K562 (cell line): ENCODE measurements around the gene IGF2R. TPM values are rescaled to one million over a fixed set of nuclear protein-coding genes. Genes with fewer than 3 reads are reported as not detected.

ENCODE experiments used
- BCOR ChIP-seq: fragments of 450-650 bp; IDR thresholded peaks from 2 replicates; pipeline ENCODE4 v1.6.1; 2016
- DMBX1 ChIP-seq: fragments of 250-450 bp; sonication (Bioruptor Pico); IDR thresholded peaks from 2 replicates; pipeline ENCODE4 v1.8.0; 2022; ENCODE audit warnings: inconsistent platforms, mild to moderate bottlenecking, moderate library complexity, borderline replicate concordance
- FOXJ2 ChIP-seq: fragments of 200-800 bp; sonication (Bioruptor generic); IDR thresholded peaks from 2 replicates; pipeline ENCODE4 v1.6.1; 2016; ENCODE audit warnings: missing genetic modification characterization, missing compliant biosample characterization
- GABPB1 ChIP-seq: sonication (generic); formaldehyde crosslinking; IDR thresholded peaks from 2 replicates; pipeline ENCODE4 v1.8.0; 2022; ENCODE audit warnings: mild to moderate bottlenecking, missing genetic modification reagents
- HDAC8 ChIP-seq: fragments of 450-650 bp; IDR thresholded peaks from 2 replicates; pipeline ENCODE4 v1.6.1; 2016; ENCODE audit warnings: mild to moderate bottlenecking, missing genetic modification characterization, moderate library complexity, missing compliant biosample characterization
- HNRNPLL ChIP-seq: fragments of 200-400 bp; formaldehyde crosslinking; IDR thresholded peaks from 2 replicates; pipeline ENCODE4 v1.6.1; 2017; ENCODE audit warnings: low read length, low read depth, mild to moderate bottlenecking; ENCODE audit not compliant: poor library complexity, severe bottlenecking
- HSF4 ChIP-seq: fragments of 250-450 bp; sonication (Bioruptor Pico); IDR thresholded peaks from 2 replicates; pipeline ENCODE4 v2.1.2; 2022; ENCODE audit warnings: mild to moderate bottlenecking, moderate library complexity, borderline replicate concordance
- NFRKB ChIP-seq: fragments of 450-650 bp; IDR thresholded peaks from 2 replicates; pipeline ENCODE4 v1.6.1; 2016; ENCODE audit warnings: low read depth
- NONO ChIP-seq, 2 experiments: fragments of 200-400 bp in 1 of 2; fragments of 450-650 bp in 1 of 2; formaldehyde crosslinking in 1 of 2; IDR thresholded peaks; 2 replicates each; pipeline ENCODE4 v1.6.1; 2017; ENCODE audit warnings: low read depth in 2 of 2, mild to moderate bottlenecking in 2 of 2, moderate library complexity in 2 of 2, low read length in 1 of 2
- POLR2H ChIP-seq: IDR thresholded peaks from 2 replicates; pipeline ENCODE4 v1.6.1; 2016; ENCODE audit warnings: missing genetic modification characterization, low read depth, mild to moderate bottlenecking, control low read depth, missing compliant biosample characterization, moderate library complexity
- RCOR1 ChIP-seq, 2 experiments: IDR thresholded peaks; 2 replicates each; pipeline ENCODE4 v1.6.1; 2012; ENCODE audit warnings: low read depth in 2 of 2, low read length in 2 of 2, borderline replicate concordance in 1 of 2, improper control_type of control experiment in 1 of 2
- SIRT6 ChIP-seq: IDR thresholded peaks from one replicate; pipeline ENCODE4 v1.6.1; 2012; ENCODE audit warnings: low read depth, mild to moderate bottlenecking, control low read depth, inconsistent platforms, low read length, moderate library complexity
- ZFPM2 ChIP-seq: fragments of 250-450 bp; sonication (Bioruptor Pico); IDR thresholded peaks from 2 replicates; pipeline ENCODE4 v1.5.1; 2022; ENCODE audit warnings: mild to moderate bottlenecking
- ZNF133 ChIP-seq: fragments of 250-450 bp; sonication (Bioruptor Pico); IDR thresholded peaks from 2 replicates; pipeline ENCODE4 v1.4.0; 2020; ENCODE audit warnings: mild to moderate bottlenecking
- ZNF143 ChIP-seq: sonication (generic); formaldehyde crosslinking; IDR thresholded peaks from 2 replicates; pipeline ENCODE4 v1.9.0; 2022; ENCODE audit warnings: mild to moderate bottlenecking, missing genetic modification reagents
- polyA plus RNA-seq, 8 experiments: library from polyadenylated mRNA; depleted of rRNA in 4 of 8; stranded (reverse) in 5 of 8; unstranded in 3 of 8; fragments of >200 nt; fragmentation: Nextera tagmentation in 2 of 8; fragmentation: Illumina TruSeq in 1 of 8; extraction: Ambion mirVana in 2 of 8; extraction: Trizol in 1 of 8; gene quantifications; 2 replicates each; pipeline versions ENCODE4 v1.2.1 to v1.2.3, GENCODE V29; 2011 to 2014; ENCODE audit warnings: inconsistent platforms in 1 of 8, missing spikeins in 1 of 8
- total RNA-seq, 7 experiments: library from RNA; depleted of rRNA in 6 of 7; stranded (reverse); fragments of >200 nt in 6 of 7; fragmentation: Illumina TruSeq in 2 of 7; extraction: Trizol in 2 of 7; gene quantifications; 2 replicates each; pipeline versions ENCODE4 v1.2.1 to v1.2.3, GENCODE V29; 2011 to 2021; ENCODE audit warnings: low replicate concordance in 1 of 7
- TF ChIP-seq, protein P1 (sequence below): fragments of 250-450 bp; sonication (Bioruptor Pico); IDR thresholded peaks from 2 replicates; pipeline ENCODE4 v1.8.0; 2021; ENCODE audit warnings: moderate library complexity, mild to moderate bottlenecking, inconsistent platforms
- TF ChIP-seq, protein P2 (sequence below): sonication (generic); formaldehyde crosslinking; IDR thresholded peaks from 2 replicates; pipeline ENCODE4 v1.8.0; 2023; ENCODE audit warnings: mild to moderate bottlenecking, missing genetic modification reagents
- TF ChIP-seq, protein P3 (sequence below), 2 experiments: fragments of 450-650 bp in 1 of 2; sonication (generic) in 1 of 2; formaldehyde crosslinking; conservative IDR thresholded peaks; 2 replicates each; pipeline versions ENCODE4 v1.4.0 to v1.8.1; 2020 to 2022; ENCODE audit warnings: mild to moderate bottlenecking in 1 of 2, missing genetic modification reagents in 1 of 2
- TF ChIP-seq, protein P4 (sequence below): sonication (generic); formaldehyde crosslinking; IDR thresholded peaks from 2 replicates; pipeline ENCODE4 v1.8.1; 2023; ENCODE audit warnings: mild to moderate bottlenecking, missing genetic modification reagents
- TF ChIP-seq, protein P5 (sequence below): fragments of 450-650 bp; IDR thresholded peaks from 2 replicates; pipeline ENCODE4 v1.6.1; 2016; ENCODE audit warnings: low read depth, mild to moderate bottlenecking, moderate library complexity
- TF ChIP-seq, protein P6 (sequence below): fragments of 250-450 bp; sonication (Bioruptor Pico); IDR thresholded peaks from 2 replicates; pipeline ENCODE4 v1.9.0; 2021; ENCODE audit warnings: mild to moderate bottlenecking, inconsistent platforms

The IGF2R gene
- total and polyA plus RNA-seq, 9 of the 15 experiments (the other 6 are each of a cell fraction or from before 2014, with no cell fraction given), result 3.5 to 92.3 (median 34.5) TPM

DNA sequence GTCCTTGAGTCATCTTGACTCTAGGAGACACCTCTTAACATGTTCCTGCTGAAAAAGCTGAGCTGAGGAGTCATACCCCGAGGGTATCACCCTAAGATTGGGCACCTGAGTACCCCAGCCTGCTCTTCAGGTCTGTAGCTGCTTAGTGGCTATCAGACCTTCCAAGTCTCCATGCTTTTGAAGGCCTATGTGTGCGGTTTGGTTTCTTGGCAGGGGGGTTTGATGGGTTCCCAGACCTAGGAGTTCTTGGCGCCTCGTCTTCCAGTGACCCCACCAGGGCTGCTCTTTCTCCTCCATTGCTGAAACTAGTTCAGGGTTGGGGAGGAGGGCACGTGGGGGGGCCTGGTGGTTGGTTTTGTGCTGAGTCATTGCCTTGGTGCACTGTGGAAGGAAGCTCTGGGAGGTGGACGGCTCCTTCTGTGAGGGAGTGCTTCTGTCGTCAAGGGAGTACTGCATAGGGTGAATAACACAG is 20.1 kb downstream of the IGF2R start (continued):
- TF ChIP-seq RCOR1 (IDR thresholded peaks at IDR 0.05; ENCODE audit: borderline replicate concordance in 1 of 2, low read depth in 2 of 2, low read length in 2 of 2), result peak in 1 of 2 experiments; percentile 57; a peak in 1 of 4 replicates
- peak; percentile 63; the same call in 1 of the 2 replicates for TF ChIP-seq FOXJ2 (tag)
- TF ChIP-seq BCOR, result no peak; the same call in 1 of the 2 replicates
- no peak for TF ChIP-seq SIRT6
- no peak for TF ChIP-seq POLR2H (tag)
- TF ChIP-seq, protein P1, sequence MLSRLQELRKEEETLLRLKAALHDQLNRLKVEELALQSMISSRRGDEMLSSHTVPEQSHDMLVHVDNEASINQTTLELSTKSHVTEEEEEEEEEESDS, result no peak
- no peak for TF ChIP-seq NONO (IDR thresholded peaks at IDR 0.05; ENCODE audit: low read depth in 2 of 2, low read length in 1 of 2)
- TF ChIP-seq, protein P2, sequence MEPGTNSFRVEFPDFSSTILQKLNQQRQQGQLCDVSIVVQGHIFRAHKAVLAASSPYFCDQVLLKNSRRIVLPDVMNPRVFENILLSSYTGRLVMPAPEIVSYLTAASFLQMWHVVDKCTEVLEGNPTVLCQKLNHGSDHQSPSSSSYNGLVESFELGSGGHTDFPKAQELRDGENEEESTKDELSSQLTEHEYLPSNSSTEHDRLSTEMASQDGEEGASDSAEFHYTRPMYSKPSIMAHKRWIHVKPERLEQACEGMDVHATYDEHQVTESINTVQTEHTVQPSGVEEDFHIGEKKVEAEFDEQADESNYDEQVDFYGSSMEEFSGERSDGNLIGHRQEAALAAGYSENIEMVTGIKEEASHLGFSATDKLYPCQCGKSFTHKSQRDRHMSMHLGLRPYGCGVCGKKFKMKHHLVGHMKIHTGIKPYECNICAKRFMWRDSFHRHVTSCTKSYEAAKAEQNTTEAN (CRISPR knock-in tag), result no peak
- TF ChIP-seq GABPB1 (CRISPR knock-in tag), result no peak
- peak; percentile 33 for TF ChIP-seq DMBX1 (CRISPR knock-in tag)
- no peak; the same call in 1 of the 2 replicates for TF ChIP-seq NFRKB
- TF ChIP-seq, protein P3, sequence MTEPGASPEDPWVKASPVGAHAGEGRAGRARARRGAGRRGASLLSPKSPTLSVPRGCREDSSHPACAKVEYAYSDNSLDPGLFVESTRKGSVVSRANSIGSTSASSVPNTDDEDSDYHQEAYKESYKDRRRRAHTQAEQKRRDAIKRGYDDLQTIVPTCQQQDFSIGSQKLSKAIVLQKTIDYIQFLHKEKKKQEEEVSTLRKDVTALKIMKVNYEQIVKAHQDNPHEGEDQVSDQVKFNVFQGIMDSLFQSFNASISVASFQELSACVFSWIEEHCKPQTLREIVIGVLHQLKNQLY (CRISPR knock-in tag; conservative IDR thresholded peaks at IDR 0.05), result no peak
- TF ChIP-seq, protein P4, sequence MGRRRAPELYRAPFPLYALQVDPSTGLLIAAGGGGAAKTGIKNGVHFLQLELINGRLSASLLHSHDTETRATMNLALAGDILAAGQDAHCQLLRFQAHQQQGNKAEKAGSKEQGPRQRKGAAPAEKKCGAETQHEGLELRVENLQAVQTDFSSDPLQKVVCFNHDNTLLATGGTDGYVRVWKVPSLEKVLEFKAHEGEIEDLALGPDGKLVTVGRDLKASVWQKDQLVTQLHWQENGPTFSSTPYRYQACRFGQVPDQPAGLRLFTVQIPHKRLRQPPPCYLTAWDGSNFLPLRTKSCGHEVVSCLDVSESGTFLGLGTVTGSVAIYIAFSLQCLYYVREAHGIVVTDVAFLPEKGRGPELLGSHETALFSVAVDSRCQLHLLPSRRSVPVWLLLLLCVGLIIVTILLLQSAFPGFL (CRISPR knock-in tag), result no peak
- TF ChIP-seq ZNF133 (CRISPR knock-in tag), result no peak
- TF ChIP-seq HNRNPLL, result no peak
- TF ChIP-seq, protein P5, sequence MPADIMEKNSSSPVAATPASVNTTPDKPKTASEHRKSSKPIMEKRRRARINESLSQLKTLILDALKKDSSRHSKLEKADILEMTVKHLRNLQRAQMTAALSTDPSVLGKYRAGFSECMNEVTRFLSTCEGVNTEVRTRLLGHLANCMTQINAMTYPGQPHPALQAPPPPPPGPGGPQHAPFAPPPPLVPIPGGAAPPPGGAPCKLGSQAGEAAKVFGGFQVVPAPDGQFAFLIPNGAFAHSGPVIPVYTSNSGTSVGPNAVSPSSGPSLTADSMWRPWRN, result no peak
- 0 out of 2 replicates have a peak, but pooled peaks have one; percentile 57 for TF ChIP-seq HSF4 (CRISPR knock-in tag)
- TF ChIP-seq, protein P6, sequence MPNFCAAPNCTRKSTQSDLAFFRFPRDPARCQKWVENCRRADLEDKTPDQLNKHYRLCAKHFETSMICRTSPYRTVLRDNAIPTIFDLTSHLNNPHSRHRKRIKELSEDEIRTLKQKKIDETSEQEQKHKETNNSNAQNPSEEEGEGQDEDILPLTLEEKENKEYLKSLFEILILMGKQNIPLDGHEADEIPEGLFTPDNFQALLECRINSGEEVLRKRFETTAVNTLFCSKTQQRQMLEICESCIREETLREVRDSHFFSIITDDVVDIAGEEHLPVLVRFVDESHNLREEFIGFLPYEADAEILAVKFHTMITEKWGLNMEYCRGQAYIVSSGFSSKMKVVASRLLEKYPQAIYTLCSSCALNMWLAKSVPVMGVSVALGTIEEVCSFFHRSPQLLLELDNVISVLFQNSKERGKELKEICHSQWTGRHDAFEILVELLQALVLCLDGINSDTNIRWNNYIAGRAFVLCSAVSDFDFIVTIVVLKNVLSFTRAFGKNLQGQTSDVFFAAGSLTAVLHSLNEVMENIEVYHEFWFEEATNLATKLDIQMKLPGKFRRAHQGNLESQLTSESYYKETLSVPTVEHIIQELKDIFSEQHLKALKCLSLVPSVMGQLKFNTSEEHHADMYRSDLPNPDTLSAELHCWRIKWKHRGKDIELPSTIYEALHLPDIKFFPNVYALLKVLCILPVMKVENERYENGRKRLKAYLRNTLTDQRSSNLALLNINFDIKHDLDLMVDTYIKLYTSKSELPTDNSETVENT (CRISPR knock-in tag), result no peak
- no peak for TF ChIP-seq ZFPM2
- peak; percentile 57; the same call in 1 of the 2 replicates for TF ChIP-seq HDAC8 (tag)
- no peak for TF ChIP-seq ZNF143
